GM12891 (cell line): ENCODE results near the gene USH1C.

Experiments used
- DNase-seq: peaks from one replicate; pipeline ENCODE4 v3.0.0; 2011; ENCODE audit warnings: low spot score; ENCODE audit not compliant: insufficient read length
- FAIRE-seq: peaks from 2 replicates; lab custom pipeline; 2011; peaks lifted over from hg19 to GRCh38; lab: Jason Lieb, UNC
- PAX5 ChIP-seq: IDR thresholded peaks from 2 replicates; pipeline ENCODE4 v1.6.1; 2011; ENCODE audit warnings: low read length, moderate library complexity, mild to moderate bottlenecking; ENCODE audit not compliant: insufficient read depth, severe bottlenecking
- POLR2A ChIP-seq: IDR thresholded peaks from 2 replicates; pipeline ENCODE4 v1.6.1; 2011; ENCODE audit warnings: low read depth, low read length, control low read depth
- POLR2AphosphoS5 ChIP-seq: IDR thresholded peaks from 2 replicates; pipeline ENCODE4 v1.6.1; 2011; ENCODE audit warnings: low read depth, low read length, control low read depth
- POU2F2 ChIP-seq: IDR thresholded peaks from 2 replicates; pipeline ENCODE4 v1.6.1; 2011; ENCODE audit warnings: low read depth, mild to moderate bottlenecking, control low read depth, low read length, moderate library complexity
- SPI1 ChIP-seq: IDR thresholded peaks from 2 replicates; pipeline ENCODE4 v1.6.1; 2011; ENCODE audit warnings: low read depth, low read length, control low read depth
- TAF1 ChIP-seq: IDR thresholded peaks from 2 replicates; pipeline ENCODE4 v1.6.1; 2011; ENCODE audit warnings: low read depth, low read length, control low read depth

USH1C gene

DNA sequence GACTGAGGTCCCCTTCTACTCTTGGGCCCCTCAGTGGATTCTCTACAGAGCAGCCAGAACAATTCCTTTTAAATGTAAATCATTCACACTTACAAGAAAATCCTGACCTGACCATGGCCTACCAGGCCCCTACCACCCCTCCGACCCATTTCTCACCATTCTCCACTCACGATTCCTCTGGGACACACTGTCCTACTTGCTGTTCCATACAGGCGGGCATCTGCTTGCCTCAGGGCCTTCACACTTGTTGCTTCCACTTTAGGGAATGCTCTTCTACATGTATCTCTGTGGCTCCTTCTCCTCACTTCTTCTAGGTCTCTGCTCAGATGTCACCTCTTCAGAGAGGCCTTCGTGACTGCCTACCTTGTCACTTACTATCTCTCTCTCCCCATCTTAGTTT, 3.4 kb downstream of the USH1C start:
- DNase-seq = no peak
- TF ChIP-seq POU2F2 = no peak
- FAIRE-seq = no peak

DNA sequence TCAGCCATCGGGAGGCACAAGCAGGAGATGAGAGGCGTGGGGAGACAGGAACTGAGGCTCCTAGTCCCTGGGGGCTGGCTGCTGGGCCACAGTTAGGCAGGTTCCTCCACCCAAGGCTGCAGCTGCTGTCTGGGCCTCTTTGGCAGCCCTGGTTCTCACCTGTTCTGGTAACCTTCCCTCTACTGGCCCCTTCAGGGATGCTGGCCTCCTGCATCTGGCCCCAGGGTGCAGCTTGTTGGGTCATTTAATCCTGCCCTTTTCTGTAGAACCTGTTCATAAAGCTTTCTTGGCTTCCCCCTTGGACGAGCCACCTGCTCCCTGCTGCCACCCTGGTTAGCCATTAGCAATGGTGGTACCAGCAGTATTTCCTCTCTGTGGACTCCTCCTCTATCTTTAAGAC, 5.5 kb downstream of the USH1C start:
- TF ChIP-seq PAX5 = no peak
- TF ChIP-seq POU2F2 = no peak
- TF ChIP-seq POLR2AphosphoS5 = no peak
- TF ChIP-seq TAF1 = no peak
- no peak for TF ChIP-seq POLR2A
- no peak for TF ChIP-seq SPI1
- DNase-seq (no peak), FAIRE-seq (no peak)

DNA sequence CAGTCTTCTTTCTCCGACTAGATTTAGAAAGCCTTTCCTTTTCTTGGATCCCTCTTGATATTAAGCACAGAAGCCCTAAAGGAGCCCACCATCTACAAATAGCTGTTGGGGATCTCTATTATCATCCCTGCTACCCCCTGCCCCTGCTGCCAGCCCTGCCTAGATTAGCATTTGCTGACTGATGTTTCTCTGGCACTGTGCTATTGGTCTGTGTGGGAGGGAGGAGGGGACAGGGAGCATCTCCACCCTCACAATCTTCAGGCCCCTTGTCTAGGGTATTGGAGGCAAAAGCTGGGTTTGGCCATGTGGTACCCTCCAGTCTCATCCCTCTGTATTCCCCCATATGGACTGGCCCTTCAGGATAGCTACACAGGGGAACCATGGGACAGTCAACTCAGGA, 6.2 kb downstream of the USH1C start:
- TF ChIP-seq SPI1 (no peak), TAF1 (no peak), PAX5 (no peak), POLR2AphosphoS5 (no peak), POU2F2 (no peak), POLR2A (no peak)
- FAIRE-seq = no peak
- no peak for DNase-seq

DNA sequence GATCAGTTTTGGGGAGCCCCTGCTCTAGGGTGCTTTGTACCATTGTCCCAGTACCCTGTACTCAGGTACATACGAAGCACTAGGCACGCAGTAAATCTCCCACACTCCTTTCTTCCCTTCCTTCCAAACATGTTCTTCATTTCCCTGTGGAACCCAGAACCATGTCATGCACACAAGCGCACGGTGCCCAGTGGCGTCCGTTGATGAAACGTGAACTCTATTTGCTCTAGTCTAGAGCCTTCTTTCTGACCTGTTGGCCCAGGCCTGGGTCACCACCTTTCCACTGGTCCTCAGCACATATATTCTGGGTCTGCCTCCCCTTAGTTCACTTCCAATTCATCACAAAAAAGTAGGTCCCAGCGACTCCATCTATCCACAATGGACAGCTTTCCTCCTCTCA, 7.0 kb downstream of the USH1C start:
- FAIRE-seq (no peak), DNase-seq (no peak)
- TF ChIP-seq TAF1 = no peak
- no peak for TF ChIP-seq POU2F2
- no peak for TF ChIP-seq POLR2A
- no peak for TF ChIP-seq PAX5

DNA sequence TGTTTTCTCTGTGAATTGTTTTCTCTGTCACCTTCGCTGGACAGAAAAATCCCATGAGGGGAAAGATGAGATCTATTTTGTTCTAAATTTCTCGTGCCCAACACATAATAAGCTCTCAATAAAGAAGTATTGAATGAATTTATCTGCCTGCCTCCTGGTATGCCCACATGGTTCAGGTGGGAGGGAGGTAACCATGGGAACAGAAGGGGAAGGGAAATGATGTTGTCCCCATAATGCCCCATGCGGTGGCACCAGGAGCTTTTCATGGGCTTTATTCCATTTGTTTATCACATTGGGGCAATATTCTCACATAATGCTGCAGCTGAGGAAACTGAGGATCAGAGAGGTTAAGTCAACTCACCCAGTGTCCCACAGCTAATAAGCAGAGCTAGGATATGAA, 8.7 kb downstream of the USH1C start:
- no peak for DNase-seq
- FAIRE-seq = no peak
- TF ChIP-seq POLR2AphosphoS5 = no peak
- TF ChIP-seq SPI1 = no peak
- no peak for TF ChIP-seq POLR2A
- TF ChIP-seq TAF1 = no peak
- TF ChIP-seq PAX5 = no peak
- no peak for TF ChIP-seq POU2F2

DNA sequence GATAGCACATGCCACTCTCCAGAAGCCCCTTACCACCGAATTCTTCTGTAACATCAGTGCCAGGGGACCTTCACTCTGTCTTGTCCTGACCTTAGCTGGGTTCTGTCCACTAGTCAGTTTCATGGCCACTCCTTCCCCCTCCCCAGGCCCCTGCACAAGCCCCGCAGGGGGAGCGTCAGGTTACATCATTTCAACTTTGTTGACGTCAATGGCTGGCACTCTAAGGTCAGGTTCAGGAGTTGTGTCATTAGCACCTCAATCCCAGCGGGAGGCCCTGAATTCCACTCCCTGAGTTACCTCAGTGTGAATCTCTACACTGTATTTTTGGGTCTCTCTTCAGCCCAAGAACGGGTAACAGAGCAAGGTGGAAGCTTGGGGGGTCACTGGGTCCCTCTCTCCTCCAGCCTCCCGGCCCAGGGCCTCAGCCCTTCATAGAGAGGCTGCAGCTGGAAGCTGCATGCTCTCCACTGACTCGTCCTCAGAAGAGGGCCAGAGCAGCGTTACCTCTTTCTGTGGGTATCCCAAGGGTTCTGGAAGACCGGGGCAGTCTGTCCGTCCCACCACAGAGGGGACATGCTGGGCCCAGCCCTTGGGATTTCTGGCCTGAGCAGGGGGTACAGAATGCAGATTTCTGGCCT, 10.3 kb downstream of the USH1C start:
- no peak for TF ChIP-seq PAX5
- TF ChIP-seq POLR2AphosphoS5 = no peak
- TF ChIP-seq POU2F2 = no peak
- TF ChIP-seq SPI1 = no peak
- TF ChIP-seq POLR2A = no peak
- DNase-seq = no peak
- FAIRE-seq = no peak

DNA sequence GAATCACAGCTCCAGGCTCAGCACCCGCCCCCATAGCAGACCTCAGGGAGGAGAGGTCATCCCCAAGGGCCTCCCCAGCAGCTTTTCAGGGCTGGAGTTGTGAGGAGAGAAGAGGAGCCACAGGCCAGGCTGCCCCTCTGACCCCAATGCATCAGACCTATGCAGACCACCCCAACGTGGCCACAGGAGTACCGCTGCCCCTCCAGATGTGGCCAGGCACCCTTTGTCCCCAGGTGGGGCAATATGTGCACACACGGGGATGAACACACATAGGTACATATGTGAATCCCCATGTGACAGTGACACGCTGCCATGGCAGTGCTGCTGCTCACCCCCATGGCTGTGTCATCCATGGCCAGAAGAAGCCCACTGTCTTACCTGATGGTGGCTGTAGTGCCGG, 10.9 kb downstream of the USH1C start:
- FAIRE-seq (no peak), DNase-seq (no peak)
- no peak for TF ChIP-seq POLR2A
- TF ChIP-seq PAX5 = no peak
- TF ChIP-seq POLR2AphosphoS5 = no peak
- no peak for TF ChIP-seq POU2F2
- no peak for TF ChIP-seq SPI1
- no peak for TF ChIP-seq TAF1

DNA sequence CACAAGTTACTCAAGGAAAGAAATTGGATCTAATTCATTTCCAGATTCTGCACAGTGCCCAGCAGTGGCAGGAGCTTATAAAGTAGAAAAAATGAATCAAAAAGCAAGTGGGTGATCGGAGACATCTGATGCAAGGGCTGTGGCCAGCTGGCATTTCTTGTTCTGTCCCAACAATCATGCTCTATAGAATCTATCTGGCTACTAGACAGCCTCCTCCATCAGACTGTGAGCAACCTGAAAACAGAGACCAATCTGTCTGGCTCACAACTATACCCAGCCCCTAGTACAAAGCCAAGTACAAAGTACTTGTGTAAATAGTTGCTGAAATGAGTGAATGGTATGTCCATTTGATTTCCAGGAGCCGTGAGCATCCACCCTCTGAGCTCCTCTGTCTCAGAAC, 11.4 kb downstream of the USH1C start:
- TF ChIP-seq PAX5 = no peak
- no peak for TF ChIP-seq SPI1
- FAIRE-seq (no peak), DNase-seq (no peak)

DNA sequence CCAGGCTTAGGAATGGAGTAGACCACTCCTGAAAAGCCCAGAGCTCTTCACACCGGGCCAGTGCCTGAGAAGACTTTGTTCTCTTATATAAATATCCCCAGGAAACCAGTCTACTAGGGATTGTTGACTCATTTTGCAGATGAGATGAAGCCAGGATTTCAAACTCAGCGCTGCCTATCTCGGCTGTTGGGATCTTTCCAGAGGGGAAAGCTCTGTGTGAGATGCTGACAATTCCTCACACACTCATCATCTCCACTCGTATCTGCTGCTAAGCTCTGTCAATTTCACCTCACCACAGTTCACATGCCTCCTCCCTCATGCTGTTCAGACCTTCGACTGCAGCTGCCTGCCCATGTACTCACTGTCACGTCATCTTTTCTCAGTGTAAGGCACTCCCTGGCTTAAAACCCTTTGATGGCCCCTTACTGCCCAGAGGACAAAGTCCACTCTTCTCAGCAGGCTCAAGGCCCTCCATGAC, 12.5 kb downstream of the USH1C start:
- DNase-seq (no peak), FAIRE-seq (no peak)
- TF ChIP-seq POLR2AphosphoS5 (no peak), SPI1 (no peak), PAX5 (no peak), TAF1 (no peak), POLR2A (no peak), POU2F2 (no peak)

DNA sequence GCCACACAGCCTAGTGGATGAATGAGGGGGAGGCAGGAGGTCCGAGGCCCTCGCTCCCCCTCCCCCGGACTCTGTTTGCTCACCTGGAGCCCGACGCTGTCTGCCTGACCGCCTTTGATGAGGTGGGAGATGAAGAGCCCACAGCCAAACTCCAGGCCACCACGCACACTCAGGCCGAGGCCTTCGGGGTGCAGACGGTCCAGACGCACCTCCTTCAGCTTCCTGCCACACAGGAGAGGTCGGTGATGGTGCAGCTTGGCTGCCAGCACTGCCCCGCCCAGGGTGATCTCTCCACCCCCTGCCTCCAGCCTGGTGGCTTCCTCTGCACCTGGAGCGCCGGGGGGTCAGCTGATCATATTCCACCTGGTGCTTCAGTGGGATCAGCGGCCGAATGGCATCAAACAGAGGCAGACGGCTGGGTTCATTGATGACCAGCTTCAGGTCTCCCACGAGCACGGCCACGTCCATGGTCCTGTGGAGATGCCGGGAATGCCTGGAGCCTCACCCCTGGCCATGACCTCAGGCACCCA, 13.1 kb downstream of the USH1C start:
- no peak for FAIRE-seq
- no peak for DNase-seq

DNA sequence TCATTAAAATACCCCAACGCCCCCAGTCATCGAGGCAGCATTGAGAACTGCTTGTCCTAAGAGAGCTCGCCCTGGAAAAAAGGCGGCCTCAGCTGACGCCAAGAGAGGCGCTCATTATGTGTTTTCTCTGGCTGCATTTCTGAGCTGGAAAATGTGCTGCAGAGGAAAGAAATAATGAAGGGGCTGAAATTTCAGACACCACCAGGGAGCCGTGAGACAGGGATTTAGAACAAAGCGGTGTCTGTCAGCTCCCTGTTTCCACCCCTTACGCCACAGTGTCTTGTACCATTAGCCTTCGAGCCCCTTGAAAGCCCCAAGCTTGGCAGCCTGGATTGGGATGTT, 14.4 kb downstream of the USH1C start:
- FAIRE-seq (no peak), DNase-seq (no peak)
- no peak for TF ChIP-seq PAX5
- no peak for TF ChIP-seq POLR2AphosphoS5
- no peak for TF ChIP-seq SPI1
- TF ChIP-seq TAF1 = no peak
- no peak for TF ChIP-seq POU2F2
- no peak for TF ChIP-seq POLR2A

More for the DNA sequence above, 13.1 kb downstream of the USH1C start:
- TF ChIP-seq POLR2AphosphoS5 = no peak
- no peak for TF ChIP-seq POU2F2
- no peak for TF ChIP-seq SPI1
- no peak for TF ChIP-seq PAX5
- no peak for TF ChIP-seq POLR2A
- TF ChIP-seq TAF1 = no peak
